NCI-H2107 (cell line): ENCODE results near the gene ETDC.

Experiments
- DNase-seq: peaks from one replicate; lab custom pipeline; 2025; lab: John Stamatoyannopoulos, UW

ETDC gene

DNA sequence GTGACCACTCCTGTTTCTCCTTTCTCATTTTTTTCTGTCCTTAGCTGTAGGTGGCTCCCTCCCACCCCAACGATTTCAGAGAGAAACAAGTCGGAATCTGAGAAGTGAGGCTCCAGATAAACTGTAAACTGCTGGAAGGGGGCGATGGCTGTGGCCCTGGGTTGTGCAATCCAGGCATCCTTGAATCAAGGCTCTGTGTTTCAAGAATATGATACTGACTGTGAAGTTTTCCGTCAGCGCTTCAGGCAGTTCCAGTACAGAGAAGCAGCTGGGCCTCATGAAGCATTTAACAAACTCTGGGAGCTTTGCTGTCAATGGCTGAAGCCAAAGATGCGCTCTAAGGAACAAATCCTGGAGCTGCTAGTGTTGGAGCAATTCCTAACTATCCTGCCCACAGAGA is 37.7 kb downstream of the ETDC start:
- DNase-seq: no peak

DNA sequence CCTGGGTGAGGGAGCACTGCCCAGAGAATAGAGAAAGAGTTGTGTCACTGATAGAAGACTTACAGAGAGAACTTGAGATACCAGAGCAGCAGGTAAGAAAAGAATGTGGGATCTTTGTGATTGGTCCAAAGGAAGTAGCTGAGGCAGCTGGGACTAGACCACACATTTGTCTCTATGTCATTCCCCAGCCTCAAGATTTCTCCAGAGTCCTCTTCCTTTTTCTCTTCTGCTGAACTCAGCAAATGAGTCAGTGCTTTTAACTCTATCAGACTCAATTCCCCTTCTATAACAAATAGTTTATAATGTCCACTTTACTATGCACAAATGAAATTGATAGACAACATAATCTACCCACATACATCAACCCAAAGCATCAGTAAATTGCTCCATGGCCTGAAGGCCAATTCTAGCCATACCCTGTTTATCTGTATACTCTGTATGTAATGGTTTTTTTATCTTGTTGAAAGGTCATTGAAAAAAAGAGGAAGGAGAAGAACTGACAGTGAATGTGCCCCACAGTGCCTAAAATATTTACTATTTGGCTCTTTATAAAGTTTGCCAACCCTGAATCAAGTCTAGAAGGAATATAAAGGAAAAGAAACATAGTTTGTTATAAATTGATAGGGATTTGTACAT is 38.2 kb downstream of the ETDC start:
- DNase-seq: no peak

DNA sequence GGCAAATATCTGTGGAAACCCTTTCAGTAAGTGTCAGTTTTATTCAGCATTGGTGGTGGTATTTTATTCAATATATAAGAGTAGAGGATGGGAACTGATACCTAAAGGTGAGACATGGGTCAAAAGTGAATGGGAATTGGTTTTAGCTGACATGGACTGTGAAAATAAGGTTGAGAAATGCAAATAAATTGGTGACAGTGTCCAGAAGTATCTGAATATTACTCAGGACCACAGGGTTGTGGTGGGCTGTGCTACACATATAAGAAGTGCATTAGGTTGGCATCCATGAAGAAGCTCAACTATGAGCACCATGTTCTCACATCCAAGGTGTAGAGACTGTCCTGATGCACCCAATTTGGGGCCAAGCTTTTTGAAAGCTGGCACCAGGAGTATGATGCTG is 45.0 kb downstream of the ETDC start:
- no peak for DNase-seq
